Neural crest cell (in vitro differentiated cells): ENCODE measurements around the gene SLC17A9. TPM values are rescaled to one million over a fixed set of nuclear protein-coding genes. Genes with fewer than 3 reads are reported as not detected.

ENCODE experiments used
- DNase-seq: peaks from one replicate; pipeline ENCODE4 v3.0.0; 2021; ENCODE audit warnings: low read depth, mixed read lengths, low spot score
- H3K27ac Mint-ChIP-seq: one replicate; pipeline ENCODE4 v1.8.0; 2021; ENCODE audit warnings: mild to moderate bottlenecking, mixed read lengths; ENCODE audit not compliant: unreplicated experiment
- H3K27me3 Mint-ChIP-seq: 2 replicates; pipeline ENCODE4 v1.8.0; 2021; ENCODE audit warnings: low read depth, mild to moderate bottlenecking, mixed read lengths
- H3K36me3 Mint-ChIP-seq: 2 replicates; pipeline ENCODE4 v1.8.0; 2021; ENCODE audit warnings: low read depth, mild to moderate bottlenecking, mixed read lengths
- H3K4me1 Mint-ChIP-seq: 2 replicates; pipeline ENCODE4 v1.8.0; 2021; ENCODE audit warnings: mixed read lengths
- H3K4me3 Mint-ChIP-seq: one replicate; pipeline ENCODE4 v1.8.0; 2021; ENCODE audit warnings: mild to moderate bottlenecking, mixed read lengths
- H3K9me3 Mint-ChIP-seq: 2 replicates; pipeline ENCODE4 v1.8.0; 2021; ENCODE audit warnings: mixed read lengths
- total RNA-seq: library from RNA; stranded (reverse); gene quantifications from 2 replicates; pipeline ENCODE4 v1.2.1, GENCODE V29; 2021
- TF ChIP-seq, protein P1 (sequence below): fragments of 200-600 bp; sonication (generic); conservative IDR thresholded peaks from 2 replicates; pipeline ENCODE4 v1.5.0; 2021; ENCODE audit warnings: antibody characterized with exemption, mild to moderate bottlenecking

Gene SLC17A9
- total RNA-seq, 1 donor from 2014 or later = 1.2 TPM

DNA sequence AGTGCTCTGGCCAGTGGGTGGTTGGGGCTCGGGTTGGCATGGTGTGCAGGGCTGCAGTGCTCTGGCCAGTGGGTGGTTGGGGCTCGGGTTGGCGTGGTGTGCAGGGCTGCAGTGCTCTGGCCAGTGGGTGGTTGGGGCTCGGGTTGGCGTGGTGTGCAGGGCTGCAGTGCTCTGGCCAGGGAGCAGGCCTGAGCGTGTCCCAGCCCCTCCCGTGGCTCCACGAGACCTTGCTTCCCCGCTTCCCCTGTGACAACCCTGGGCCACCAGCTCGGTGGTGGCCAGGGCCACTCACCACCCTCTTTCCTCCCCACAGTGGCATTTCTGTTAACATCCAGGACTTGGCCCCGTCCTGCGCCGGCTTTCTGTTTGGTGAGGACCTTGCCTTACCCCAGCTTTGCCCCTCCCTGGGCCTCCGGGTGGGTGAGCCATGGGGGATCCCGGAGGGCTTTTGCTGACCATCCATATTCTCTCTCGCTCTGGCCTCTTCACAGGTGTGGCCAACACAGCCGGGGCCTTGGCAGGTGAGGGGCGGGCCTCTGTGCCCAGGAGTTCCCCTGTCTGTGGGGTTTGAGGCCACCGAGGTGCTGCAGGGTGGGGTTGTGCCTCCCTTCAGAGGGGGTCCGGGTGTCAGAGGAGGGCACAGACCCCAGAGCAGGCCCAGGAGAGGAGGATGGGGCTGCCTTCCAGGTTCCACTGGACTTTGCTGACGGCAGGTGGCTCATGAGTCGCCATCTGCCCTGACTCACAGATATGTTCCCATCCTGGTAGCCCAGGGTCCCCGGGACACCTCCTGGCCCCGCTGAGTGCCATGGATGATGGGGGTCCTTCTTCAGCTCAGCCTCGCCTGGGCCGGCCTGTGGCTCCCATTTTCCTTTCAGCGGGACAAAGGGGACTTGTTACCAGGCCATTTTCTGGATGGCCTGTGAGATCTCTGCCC lies 14.0 kb downstream of the SLC17A9 start:
- H3K36me3 Mint-ChIP-seq = no peaks in the 10 kb centered on the region
- H3K9me3 Mint-ChIP-seq = no peaks in the 10 kb centered on the region
- H3K4me3 Mint-ChIP-seq = no peak overlapping the region
- H3K27ac Mint-ChIP-seq = no peak overlapping the region
- TF ChIP-seq, protein P1, sequence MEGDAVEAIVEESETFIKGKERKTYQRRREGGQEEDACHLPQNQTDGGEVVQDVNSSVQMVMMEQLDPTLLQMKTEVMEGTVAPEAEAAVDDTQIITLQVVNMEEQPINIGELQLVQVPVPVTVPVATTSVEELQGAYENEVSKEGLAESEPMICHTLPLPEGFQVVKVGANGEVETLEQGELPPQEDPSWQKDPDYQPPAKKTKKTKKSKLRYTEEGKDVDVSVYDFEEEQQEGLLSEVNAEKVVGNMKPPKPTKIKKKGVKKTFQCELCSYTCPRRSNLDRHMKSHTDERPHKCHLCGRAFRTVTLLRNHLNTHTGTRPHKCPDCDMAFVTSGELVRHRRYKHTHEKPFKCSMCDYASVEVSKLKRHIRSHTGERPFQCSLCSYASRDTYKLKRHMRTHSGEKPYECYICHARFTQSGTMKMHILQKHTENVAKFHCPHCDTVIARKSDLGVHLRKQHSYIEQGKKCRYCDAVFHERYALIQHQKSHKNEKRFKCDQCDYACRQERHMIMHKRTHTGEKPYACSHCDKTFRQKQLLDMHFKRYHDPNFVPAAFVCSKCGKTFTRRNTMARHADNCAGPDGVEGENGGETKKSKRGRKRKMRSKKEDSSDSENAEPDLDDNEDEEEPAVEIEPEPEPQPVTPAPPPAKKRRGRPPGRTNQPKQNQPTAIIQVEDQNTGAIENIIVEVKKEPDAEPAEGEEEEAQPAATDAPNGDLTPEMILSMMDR = no peak
- DNase-seq = no peak
- peaks cover 5% of the 10 kb centered on the region for H3K27me3 Mint-ChIP-seq
- H3K4me1 Mint-ChIP-seq = peaks cover 2% of the 10 kb centered on the region

DNA sequence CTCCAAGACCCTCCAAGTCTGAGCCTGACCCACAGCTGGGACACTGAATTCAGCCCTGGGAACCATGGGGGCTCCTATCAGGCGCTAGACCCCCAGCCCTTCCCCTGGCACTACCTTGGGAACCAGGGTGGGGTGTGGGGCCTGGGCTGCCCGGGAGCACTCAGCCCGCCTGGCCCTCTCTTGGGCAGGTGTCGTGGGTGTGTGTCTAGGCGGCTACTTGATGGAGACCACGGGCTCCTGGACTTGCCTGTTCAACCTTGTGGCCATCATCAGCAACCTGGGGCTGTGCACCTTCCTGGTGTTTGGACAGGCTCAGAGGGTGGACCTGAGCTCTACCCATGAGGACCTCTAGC lies 14.6 kb downstream of the SLC17A9 start:
- Mint-ChIP-seq H3K27ac (no peak overlapping the region), H3K9me3 (no peaks in the 10 kb centered on the region), H3K27me3 (peaks cover 12% of the 10 kb centered on the region), H3K36me3 (no peaks in the 10 kb centered on the region), H3K4me1 (peaks cover 9% of the 10 kb centered on the region), H3K4me3 (no peak overlapping the region)
- DNase-seq = no peak
- TF ChIP-seq, protein P1 = no peak

DNA sequence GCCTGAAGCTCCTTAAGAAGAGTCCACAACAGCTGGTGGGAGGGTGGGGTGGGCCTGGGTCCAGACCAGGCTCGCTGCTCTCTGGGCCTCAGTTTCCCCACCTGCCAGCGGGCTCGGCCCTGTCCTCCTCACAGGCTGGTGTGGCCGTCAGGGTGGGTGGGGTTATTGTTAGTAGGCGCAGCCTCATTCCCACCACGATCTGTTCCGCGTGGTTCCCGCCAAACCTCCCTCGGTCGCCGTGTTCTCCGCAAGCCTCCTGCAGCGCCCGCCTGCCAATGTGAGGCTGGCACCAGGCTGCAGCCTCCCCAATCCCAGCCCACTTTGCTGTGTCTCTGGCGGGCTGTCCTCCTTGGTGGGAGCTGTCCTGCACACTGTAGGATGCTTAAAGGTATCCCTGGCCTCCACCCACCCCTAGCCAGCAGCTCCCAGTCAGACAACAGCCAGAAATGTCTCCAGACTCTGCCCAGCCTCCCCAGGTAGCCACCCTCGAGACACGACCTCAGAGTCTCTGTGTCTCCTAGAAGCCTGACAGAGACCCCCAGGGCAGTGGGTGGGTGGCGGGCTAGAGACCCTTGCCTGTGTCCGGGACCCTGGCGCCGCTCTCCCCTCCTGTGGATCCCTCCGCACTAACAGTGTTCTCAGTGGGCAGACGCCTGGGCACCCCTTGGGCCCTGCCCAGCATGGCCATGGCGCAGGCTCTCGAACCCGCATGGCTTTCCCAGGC lies 15.3 kb downstream of the SLC17A9 start:
- Mint-ChIP-seq H3K4me1 (peaks cover 14% of the 10 kb centered on the region), H3K4me3 (no peak overlapping the region), H3K27ac (no peak overlapping the region), H3K27me3 (peaks cover 18% of the 10 kb centered on the region), H3K36me3 (no peaks in the 10 kb centered on the region), H3K9me3 (no peaks in the 10 kb centered on the region)
- no peak for DNase-seq
- TF ChIP-seq, protein P1 = no peak

DNA sequence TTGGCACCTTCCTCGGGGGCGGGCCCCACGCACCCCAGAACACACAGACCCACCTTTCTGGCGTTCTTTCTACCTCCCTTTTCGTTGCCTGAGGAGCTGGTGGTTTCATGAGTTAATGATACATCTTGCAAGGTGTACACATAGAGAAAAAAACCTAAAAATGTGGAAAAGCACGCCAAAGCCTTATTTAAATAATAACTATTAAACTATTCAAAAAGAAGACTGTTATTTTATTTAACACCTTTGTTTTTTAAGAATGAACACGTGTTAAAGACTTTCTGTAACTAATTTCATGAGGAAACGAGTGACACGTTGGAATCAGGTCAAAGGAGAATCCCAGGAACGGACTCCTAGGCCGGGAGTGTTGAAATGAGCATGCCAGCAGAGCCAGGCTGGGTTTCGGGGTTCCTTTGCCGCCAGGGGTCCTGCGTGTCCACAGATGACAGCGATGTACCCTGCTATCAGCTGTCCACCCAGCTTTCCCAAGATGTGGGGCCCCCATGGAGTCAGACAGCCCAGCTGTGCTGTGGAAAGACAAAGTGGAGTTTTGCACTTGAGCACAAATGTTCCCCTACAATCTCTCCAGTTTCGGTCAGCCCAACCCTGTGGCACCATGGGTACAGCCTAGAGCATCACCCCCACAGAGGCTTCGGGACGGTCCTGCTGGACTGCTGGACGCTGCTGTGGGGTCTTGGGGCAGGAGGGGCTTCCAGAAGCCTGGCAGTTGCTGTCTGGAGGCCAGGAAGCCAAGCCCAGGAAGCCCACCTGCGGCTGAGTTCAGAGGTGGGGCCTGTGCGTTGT lies 16.1 kb downstream of the SLC17A9 start:
- Mint-ChIP-seq H3K36me3 (no peaks in the 10 kb centered on the region), H3K4me3 (no peak overlapping the region)

More for the DNA sequence above, 16.1 kb downstream of the SLC17A9 start:
- Mint-ChIP-seq H3K9me3 (no peaks in the 10 kb centered on the region), H3K27ac (no peak overlapping the region), H3K4me1 (peaks cover 14% of the 10 kb centered on the region), H3K27me3 (peaks cover 26% of the 10 kb centered on the region)
- DNase-seq = no peak
- TF ChIP-seq, protein P1 = no peak
